Ramos (cell line): ENCODE results near the gene STAT3.
"Not testable (repeated sequence)": the region's sequence is repeated elsewhere in the genome, so short reads cannot be mapped to it uniquely, and the experiment has no call there.

ENCODE experiments used
- in situ Hi-C: fragments of 300-500 bp; cut with MboI; formaldehyde crosslinking; loops from one replicate; pipeline ENCODE4 v1.14.3; 2022; ENCODE audit warnings: low sequenced_read_pairs; ENCODE audit not compliant: unreplicated experiment

Gene STAT3

GRCh38 chr17:42387661-42388380 lies 421 bp downstream of the STAT3 start:
- in situ Hi-C loops: no loop called here

- in situ Hi-C loops: no loop called here
These were observed 1.2 kb downstream of the STAT3 start for GRCh38 chr17:42386777-42387657.

DNA sequence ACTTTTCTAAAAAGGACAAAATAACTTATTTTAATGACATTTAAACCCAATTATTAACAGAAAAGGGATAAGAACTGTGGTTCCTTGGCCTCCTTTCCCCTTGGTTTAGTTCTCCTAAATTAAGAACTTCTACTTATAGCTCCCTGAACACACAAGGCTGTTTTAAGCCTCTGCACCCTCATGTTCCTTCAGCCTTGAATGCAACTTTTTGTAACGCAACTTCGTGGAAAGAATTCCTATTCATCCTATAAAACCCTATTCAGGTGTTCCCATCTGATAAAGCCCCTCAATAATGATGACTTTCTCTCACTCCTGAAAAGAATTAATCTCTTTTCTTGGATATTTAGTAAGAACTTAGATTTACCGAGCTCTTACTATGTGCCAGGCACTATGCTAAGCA lies 6.3 kb downstream of the STAT3 start:
- in situ Hi-C loops: no loop called here

DNA sequence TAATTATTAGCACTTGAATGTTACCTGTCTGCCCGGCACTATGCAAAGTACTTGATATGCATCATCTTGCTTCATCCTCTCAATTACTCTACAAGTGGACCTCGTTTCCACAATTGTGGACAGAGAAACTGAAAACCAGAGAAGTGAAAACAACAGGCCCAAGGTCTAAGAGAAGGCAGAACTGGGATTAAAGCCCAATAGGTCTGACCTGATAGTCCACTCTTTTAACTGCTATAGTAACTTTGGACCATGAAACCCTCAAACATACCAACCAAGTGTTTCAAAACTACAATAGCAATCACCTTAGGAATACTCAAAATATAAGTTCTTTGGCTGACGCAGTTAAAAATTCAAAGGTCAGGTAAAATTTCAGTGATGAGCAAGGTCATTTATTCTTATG lies 7.3 kb downstream of the STAT3 start:
- in situ Hi-C loops: no loop called here

GRCh38 chr17:42378959-42379594 lies 9.2 kb downstream of the STAT3 start:
- in situ Hi-C loops: no loop called here

DNA sequence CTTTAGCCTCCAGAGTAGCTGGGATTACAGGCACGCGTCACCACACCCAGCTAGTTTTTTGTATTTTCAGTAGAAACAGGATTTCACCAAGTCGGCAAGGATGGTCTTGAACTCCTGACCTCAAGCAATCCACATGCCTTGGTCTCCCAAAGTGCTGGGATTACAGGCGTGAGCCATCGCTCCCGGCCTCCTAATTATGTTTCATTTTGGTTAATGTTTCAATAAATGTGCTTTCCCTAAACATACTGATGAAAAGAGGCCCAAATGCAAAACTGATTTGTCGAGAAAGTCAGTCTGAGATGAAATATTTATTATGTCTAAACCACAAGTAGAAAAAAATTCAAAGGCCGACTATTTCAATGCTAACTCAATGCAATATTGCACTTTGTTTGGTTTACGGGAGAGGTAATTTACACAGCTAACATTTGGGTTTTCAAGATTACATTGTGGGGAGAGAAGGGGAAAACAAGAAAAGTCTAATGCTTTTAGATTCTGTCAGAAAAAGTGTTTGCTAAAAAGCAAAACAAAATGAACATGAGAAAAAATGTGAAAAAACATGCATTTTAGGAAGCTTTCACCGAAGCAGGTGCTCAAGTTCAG lies 9.8 kb downstream of the STAT3 start:
- in situ Hi-C loops: no loop called here

GRCh38 chr17:42373896-42374295 lies 14.3 kb downstream of the STAT3 start:
- in situ Hi-C loops: no loop called here

DNA sequence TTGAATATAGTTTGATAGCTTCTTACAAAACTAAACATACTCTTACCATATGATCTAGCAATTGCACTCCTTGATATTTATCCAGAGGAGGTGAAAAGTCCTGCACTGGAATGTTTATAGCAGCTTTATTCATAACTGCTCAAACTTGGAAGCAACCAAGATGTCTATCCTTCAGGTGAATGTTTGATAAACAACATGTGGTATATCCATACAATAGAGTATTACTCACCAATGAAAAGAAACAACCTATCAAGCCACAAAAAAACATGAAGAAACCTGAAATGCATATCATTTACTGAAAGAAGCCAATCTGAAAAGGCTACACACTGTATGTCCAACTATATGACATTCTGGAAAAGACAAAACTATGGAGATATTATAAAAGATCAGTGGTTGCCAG lies 16.1 kb downstream of the STAT3 start:
- in situ Hi-C loops: no loop called here

DNA sequence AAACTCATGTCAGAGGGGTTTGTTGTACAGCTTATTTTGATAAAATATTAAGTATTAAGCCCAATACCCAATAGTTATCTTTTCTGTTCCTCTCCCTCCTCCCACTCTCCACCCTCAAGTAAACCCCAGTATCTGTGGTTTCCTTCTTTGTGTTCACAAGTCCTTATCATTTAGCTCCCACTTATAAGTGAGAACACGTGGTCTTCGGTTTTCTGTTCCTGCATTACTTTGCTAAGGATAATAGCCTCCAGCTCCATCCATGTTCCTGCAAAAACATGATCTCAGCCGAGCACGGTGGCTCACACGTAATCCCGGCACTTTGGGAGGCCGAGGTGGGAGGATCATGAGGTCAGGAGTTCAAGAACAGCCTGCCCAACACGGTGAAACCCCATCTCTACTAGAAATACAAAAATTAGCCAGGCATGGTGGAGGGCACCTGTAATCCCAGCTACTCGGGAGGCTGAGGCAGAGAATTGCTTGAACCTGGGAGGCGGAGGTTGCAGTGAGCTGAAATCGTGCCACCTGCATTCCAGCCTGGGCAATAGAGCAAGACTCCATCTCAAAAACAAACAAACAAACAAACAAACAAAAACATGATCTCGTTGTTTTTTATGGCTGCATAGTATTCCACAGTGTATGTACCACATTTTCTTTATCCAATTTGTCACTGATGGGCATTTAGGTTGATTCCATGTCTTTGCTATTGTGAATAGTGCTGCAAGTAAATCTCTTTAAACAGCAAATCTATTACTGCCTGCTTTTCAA lies 19.3 kb downstream of the STAT3 start:
- in situ Hi-C loops: not testable (repeated sequence)

GRCh38 chr17:42368310-42368709 lies 19.9 kb downstream of the STAT3 start:
- in situ Hi-C loops: not testable (repeated sequence)

DNA sequence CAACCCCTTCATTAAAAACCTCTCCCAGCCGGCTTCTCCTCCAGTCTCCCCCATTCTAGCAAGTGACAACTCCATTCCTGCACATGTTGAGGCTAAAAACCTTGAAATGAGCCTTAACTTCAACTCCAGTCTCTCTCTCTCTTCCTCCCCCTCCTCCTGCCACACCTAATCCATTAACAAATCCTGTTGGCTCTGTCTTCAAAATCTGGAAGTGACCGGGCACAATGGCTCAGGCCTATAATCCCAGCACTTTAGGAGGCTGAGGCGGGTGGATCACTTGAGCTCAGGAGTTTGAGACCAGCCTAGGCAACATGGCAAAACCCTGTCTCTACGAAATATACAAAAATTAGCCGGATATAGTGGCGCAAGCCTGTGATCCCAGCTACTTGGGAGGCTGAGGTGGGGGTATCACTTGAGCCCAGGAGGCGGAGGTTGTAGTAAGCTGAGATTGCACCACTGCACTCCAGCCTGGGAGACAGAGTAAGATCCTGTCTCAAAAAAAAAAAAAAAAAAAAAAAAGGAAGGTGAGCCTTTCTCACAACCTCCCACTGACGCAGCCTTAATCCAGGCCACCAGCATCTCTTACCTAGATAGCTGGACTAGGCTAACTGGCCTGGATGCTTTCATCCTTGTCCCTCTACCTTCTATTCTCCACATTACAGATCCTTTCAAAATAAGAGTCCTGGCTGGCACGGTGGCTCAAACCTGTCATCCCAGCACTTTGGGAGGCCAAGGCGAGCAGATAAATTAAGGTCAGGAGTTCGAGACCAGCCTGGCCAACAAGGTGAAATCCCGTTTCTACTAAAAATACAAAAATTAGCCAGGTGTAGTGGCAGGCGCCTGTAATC lies 21.8 kb downstream of the STAT3 start:
- in situ Hi-C loops: not testable (repeated sequence)

DNA sequence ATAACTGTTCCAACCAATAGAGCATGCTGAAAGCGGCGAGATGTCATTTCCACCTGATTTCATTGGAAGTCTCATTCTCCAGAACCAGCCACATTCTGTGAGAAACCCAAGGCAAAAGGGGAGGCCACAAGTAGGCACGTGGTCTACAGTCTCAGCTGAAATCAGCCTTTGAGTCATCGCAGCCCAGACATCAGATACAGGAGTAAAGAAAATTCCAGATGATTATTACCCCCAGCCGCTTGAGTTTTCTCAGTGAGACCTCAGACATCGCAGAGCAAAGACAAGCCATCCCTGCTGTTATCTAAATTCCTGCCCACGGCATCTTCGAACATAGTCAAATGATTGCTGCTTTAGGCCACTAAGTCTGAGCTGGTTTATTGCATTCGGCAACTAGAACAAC lies 23.1 kb downstream of the STAT3 start:
- in situ Hi-C loops: no loop called here

DNA sequence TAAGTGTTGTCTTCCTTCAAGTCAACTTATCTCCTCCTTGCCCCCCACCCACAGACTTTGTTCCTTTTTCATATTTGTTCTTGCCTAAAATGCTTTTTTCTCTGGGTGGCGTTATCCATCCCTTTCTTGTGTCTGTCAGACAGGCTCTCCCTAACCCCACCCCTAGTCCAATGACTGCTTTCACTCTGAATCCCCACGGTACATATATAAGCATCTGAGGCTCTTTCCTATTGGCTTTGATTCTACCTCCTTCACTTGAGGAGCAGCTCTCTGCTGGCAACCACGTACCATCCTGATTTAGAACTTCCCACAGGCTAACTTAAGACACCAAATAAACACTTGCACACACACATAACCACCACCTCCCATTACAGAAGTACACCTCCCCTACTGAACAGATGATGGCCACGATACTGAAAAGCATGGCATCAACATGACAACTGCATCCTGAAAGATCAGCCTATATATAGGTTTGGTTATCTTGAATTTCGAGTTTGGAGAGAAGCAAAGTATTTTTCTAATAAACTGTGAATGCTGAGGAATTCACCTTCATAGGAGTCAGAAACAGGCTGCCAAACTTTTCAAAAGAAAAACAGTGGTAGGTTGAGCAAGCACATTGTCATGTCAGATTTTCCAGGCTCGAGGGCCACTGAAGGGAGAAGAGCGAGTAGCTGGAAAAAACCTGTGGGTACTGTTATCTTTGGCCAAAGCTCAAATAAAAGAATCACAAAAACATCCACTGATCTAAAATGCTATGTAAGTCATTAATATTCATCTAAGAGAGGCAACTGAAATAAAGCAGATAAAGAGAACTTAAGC lies 24.3 kb downstream of the STAT3 start:
- in situ Hi-C loops: no loop called here

GRCh38 chr17:42363231-42363630 lies 25.0 kb downstream of the STAT3 start:
- in situ Hi-C loops: no loop called here

DNA sequence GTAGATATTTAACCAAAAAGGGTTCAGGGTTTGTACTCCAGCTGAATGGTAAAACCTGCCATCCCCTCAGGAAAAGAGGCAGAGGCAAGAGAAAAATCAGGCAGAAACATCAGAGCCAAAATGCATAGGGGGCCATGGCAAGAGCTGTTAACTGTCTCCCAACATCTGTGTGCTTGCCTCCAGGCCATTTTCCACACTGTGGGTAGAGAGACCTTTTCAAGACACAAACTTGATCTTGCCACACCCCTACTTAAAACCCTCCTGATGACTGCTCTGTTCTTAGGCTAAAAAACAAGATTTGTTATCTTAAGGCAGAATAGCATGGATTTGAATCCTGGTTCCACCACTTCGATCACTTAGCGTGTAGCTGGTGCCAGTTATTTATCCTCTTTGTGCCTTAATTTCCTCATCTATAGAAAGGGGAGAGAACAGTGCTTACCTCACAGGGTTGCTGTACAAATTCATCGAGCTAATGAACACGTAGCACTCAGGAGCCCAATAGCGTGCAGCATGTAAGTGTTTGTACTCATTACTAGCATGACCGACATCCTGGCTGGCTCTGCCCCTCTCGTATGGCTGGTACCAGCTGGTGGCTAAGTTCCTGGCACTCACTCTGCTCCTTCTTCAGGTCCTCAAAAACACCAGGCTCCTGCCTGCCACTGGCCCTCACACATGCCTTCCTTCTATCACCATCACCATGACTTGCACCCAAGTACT lies 25.8 kb downstream of the STAT3 start:
- in situ Hi-C loops: no loop called here

DNA sequence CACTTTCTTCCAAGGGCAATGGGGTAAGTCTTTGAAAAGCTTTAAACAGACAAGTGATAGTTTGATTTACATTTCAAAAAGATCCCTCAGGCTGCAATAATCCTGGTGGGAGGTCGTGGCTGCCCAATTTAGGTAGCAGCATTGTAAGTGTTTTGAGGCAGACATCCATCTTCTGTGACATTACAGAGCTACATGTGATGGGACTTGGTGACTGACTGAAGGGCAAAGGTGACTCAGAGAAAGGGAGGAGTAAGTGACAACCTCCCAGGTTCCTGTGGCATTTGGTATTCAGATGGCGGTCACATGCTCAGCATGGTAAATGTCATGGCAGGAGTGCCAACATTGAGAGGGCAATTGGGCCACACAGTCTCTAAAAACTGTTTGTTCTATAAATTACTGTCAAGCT lies 26.5 kb downstream of the STAT3 start:
- in situ Hi-C loops: no loop called here

GRCh38 chr17:42360388-42360787 lies 27.9 kb downstream of the STAT3 start:
- in situ Hi-C loops: not testable (repeated sequence)

DNA sequence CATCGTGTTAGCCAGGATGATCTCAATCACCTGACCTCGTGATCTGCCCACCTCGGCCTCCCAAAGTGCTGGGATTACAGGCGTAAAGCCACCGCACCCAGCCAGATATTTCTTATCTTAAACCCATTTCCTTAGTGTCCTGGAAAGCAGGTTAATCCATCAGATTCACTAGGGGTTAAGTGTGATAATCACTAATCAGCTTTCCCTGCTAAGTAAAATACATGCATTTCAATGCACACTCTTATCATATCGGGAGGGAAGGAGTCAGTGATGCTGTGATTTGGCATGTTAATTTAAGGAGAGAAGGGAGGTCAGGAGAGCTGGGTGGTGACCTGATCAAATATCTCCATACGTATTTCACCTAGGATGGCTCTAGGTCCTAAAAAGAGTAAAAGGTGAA lies 29.1 kb downstream of the STAT3 start:
- in situ Hi-C loops: no loop called here
